LNCAP (cell line): ENCODE results near the gene TMPRSS7.

Experiments
- TF ChIP-seq, protein P1 (sequence below): fragments of 450-650 bp; IDR thresholded peaks from 2 replicates; pipeline ENCODE4 v1.5.1; 2017; ENCODE audit warnings: mild to moderate bottlenecking

Gene TMPRSS7

DNA sequence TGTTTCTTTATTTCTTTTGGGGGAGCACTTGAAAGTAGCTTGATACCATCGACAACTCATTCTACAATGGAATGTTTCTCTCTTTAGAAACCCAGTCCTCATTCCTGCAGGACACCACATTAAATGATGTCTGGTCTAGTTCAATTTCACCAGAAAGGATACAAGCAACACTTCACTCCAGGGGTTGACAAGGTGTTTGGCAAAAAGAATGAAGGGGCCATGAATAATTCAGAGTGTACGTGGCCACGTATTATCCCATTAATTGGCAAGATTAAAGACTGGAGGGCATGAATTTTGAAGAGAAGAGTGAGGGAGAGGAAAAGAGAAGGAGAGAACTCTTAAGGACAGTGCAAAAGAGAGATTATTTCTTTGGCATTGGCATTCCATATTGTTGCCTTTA, 705 bp downstream of the TMPRSS7 start:
- TF ChIP-seq, protein P1, sequence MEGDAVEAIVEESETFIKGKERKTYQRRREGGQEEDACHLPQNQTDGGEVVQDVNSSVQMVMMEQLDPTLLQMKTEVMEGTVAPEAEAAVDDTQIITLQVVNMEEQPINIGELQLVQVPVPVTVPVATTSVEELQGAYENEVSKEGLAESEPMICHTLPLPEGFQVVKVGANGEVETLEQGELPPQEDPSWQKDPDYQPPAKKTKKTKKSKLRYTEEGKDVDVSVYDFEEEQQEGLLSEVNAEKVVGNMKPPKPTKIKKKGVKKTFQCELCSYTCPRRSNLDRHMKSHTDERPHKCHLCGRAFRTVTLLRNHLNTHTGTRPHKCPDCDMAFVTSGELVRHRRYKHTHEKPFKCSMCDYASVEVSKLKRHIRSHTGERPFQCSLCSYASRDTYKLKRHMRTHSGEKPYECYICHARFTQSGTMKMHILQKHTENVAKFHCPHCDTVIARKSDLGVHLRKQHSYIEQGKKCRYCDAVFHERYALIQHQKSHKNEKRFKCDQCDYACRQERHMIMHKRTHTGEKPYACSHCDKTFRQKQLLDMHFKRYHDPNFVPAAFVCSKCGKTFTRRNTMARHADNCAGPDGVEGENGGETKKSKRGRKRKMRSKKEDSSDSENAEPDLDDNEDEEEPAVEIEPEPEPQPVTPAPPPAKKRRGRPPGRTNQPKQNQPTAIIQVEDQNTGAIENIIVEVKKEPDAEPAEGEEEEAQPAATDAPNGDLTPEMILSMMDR: no peak

DNA sequence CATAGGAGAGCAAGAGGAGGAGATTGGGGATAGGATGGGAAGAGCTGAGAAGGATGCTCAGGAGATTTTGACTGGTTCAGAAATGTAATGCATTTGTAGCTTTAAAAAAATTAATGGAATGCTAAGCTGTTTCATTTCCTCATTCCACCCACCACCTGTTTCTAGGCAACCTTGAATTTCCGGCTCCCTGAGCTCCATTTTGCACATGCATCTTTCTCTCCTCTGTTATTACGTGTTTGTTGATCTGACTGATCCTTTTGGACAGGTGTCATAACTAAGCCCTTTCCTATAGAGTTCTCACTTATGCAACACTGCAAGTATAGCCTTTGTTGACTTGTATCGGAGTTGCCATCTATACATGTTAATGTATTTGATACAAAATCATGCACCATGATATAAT, 4.3 kb downstream of the TMPRSS7 start:
- TF ChIP-seq, protein P1: no peak

DNA sequence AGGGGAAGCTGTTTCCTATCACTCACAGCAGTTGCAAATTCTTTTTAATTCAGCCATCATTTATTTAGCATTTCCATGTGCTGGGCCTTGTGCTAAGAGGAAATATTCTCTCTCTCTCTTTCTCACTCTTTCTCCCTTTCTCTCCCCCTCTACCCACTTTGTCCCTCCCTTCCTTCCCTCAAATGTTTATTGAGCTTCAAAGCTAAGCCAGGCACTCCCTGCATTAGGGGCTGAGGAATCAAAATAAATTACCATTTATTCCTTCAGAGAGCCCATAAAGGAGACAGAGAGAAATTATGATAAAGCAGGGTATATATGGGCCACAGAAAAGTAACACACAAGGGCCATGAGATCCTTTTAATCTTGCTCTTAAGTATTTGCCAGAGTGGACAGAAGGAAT, 6.8 kb downstream of the TMPRSS7 start:
- TF ChIP-seq, protein P1: no peak

DNA sequence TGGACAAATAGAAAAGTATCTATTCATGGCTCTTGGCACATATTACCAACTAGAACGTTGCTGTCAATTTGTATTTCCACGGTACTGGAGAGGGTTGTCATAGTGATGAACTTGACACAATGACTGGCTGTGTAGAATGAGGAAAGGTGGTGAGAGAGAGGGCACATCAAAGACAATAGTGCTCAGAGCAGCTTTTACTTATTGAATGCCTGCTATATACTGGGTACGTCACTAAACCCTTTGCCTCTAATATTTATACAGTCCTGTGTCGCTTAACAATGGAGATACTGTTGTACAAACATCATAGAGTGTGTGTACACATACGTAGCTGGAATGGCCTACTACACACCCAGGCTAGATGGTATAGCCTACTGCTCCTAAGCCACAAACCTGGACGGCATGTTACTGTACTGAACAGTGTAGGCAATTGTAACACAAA, 8.3 kb downstream of the TMPRSS7 start:
- TF ChIP-seq, protein P1: no peak

DNA sequence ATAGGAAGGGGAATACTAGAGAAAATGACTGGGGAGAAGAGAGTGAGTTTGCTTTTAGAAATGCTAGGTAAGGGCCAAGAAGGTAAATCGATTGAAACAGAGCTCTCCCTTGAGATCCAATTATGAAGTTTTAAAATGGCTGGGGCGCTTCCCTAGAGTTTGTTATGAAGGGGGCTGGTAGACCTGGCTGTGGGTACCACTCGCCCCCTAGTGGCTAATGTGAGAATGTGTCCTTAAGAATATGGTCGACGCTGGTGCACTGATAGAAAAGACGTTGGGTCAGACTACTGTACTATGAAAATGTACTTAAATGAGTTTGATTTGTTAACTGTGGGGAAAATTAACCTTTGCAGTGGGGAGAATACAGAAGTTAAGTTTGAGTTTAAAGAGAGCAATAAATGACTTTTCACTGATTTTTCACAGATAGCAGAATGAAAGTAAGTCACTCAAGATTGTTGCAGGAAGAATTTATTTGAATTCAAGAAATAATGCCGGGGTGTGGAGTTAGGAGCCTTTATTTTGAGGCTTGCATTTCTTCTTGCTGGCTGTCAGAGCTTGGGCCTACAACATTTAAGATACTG, 9.2 kb downstream of the TMPRSS7 start:
- TF ChIP-seq, protein P1: peak; percentile 90

DNA sequence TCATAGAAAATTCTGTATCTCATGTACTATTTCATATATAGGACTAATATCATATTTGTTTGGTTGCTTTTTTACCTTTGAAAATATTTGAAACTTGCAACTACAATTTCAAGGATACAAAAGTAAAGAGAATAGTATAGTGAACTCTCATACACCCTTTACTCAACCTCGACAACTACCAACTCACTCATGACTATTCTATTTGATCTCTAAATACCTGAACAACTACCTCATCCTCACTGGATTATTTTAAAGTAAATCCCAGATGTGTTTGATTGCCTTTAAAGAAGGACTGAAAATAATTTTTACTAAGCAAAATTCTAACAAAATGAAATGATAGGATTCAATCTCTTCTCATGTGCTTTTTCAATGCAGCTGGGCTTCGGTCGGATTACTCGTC, 12.1 kb downstream of the TMPRSS7 start:
- TF ChIP-seq, protein P1: no peak

DNA sequence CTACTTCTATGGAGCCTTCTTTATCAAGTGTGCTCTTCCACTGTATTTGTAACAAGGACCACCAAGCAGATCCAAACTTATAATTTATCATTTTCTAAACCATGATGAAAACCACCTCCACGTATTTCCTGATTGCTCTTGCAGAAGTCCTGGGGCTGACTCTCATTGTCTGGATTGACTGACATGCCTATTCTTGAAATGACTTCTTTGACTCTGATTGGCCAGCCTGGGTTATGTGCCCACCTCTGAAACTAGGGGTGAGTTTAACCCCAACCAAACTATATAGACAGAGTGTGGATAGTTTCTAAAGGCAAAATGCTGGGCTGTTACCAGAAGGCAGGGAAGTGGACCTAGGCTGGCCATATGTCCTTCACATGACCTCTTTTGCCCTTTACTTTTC, 12.7 kb downstream of the TMPRSS7 start:
- TF ChIP-seq, protein P1: no peak

DNA sequence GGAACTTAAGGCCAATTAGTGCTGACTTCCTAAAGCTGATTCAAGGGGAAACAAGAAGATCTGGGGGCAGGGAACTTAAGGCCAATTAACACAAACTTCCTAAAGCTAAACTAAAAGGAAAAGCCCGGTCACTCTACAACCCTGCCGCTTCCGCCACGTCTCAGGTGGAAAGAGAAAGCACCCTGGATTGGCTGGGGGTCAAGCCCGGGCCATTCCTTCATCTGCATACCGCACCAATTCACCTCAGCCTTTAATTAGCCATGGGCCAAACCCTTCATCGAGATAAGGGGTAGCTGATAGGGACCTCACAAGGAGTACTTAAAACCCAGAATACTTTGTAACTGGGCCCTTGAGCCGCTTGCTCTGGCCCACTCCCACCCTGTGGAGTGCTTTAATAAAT, 14.4 kb downstream of the TMPRSS7 start:
- TF ChIP-seq, protein P1: no peak
